Mucosa of gallbladder (tissue), 1 donor: Measurements from ENCODE around the gene TAPBP. TPM values are rescaled to one million over a fixed set of nuclear protein-coding genes. Genes with fewer than 3 reads are reported as not detected.

Source experiments
- DNase-seq: peaks from one replicate; pipeline ENCODE4 v3.0.0-alpha.2; 2020; ENCODE audit warnings: low spot score
- total RNA-seq: library from RNA; stranded (reverse); gene quantifications from one replicate; pipeline ENCODE4 v1.2.1, GENCODE V29; 2021
- donor health status: DM: no; HTN: no; CAD: no.

Gene TAPBP
- total RNA-seq, 1 donor from 2014 or later = 200 TPM

GRCh38 chr6:33319939-33320314, 6.0 kb upstream of the TAPBP start:
- DNase-seq = no peak

- DNase-seq = no peak
Observed at GRCh38 chr6:33318426-33319073, 4.7 kb upstream of the TAPBP start.

- peak; percentile 99 for DNase-seq
Observed at GRCh38 chr6:33317669-33318425, 4.0 kb upstream of the TAPBP start, which contains the start of gene ZBTB22. Gene ZBTB22 (minus strand): TSS chr6:33317744. CDS start chr6:33316916, 828 bp downstream.

- DNase-seq = peak; percentile 30
Observed at GRCh38 chr6:33317419-33317668, 3.5 kb upstream of the TAPBP start.

- no peak for DNase-seq
Observed at GRCh38 chr6:33316603-33317418, 2.9 kb upstream of the TAPBP start.

- DNase-seq = no peak
Observed at GRCh38 chr6:33315793-33316602, 2.1 kb upstream of the TAPBP start.

GRCh38 chr6:33314943-33315792, 1.3 kb upstream of the TAPBP start:
- peak; percentile 43 for DNase-seq

- peak; percentile 58 for DNase-seq
Observed at GRCh38 chr6:33314515-33314942, 651 bp upstream of the TAPBP start.

GRCh38 chr6:33313105-33313708, 671 bp downstream of the TAPBP start:
- DNase-seq = peak; percentile 33

- peak; percentile 83 for DNase-seq
Observed at GRCh38 chr6:33312361-33313104, 1.3 kb downstream of the TAPBP start.

- DNase-seq = no peak
Observed at GRCh38 chr6:33306356-33306755, 7.5 kb downstream of the TAPBP start.

GRCh38 chr6:33305052-33305451, 8.8 kb downstream of the TAPBP start:
- DNase-seq = no peak

GRCh38 chr6:33304216-33304615, 9.7 kb downstream of the TAPBP start:
- no peak for DNase-seq

GRCh38 chr6:33301877-33302276, 12.0 kb downstream of the TAPBP start:
- DNase-seq = no peak

- DNase-seq = peak; percentile 94
Observed at GRCh38 chr6:33299237-33299944, 14.5 kb downstream of the TAPBP start.

- peak; percentile 78 for DNase-seq
Observed at GRCh38 chr6:33298773-33299236, 15.1 kb downstream of the TAPBP start, which contains the start of gene RGL2. Gene RGL2 (minus strand): TSS chr6:33298942. CDS start chr6:33298610, 332 bp downstream.

GRCh38 chr6:33297956-33298772, 15.7 kb downstream of the TAPBP start:
- peak; percentile 76 for DNase-seq

- peak; percentile 58 for DNase-seq
Observed at GRCh38 chr6:33297406-33297955, 16.4 kb downstream of the TAPBP start.
